Head of caudate nucleus (tissue), 42 donors: ENCODE measurements around the gene WNT9B.

Source experiments
- DNase-seq, 42 donors: peaks; one replicate each; pipeline versions ENCODE4 v3.0.0 to v3.0.0-alpha.2; 2020 to 2021; ENCODE audit warnings: mixed read lengths in 7 of 42
- intact Hi-C: fragments of 100-400 bp; cut with DNase I; formaldehyde crosslinking; loops from one replicate; pipeline ENCODE4 v1.15.0; 2022

Gene WNT9B

DNA sequence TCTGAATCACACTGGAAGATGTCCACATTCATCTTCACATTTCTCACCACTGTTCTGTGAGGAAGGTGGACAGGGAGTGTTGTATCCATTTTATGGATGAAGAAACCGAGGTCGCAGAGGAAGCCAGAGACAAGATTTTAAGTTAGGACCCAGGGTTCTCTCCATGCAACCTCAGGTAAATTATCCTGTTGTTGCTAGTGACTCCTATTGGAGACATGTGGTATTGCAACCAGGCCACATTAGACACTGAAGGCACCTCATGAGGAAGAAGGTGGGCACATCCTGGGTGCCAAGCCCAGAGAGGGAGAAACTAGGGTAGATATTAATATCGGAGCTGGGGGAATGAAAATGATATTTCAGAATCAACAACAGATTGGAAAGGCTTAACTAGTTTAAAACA lies 8.5 kb upstream of the WNT9B start:
- intact Hi-C loops, result loop anchor here (10.0 kb wide), 1 partner anchor 92 kb away; no protein-coding TSS in a partner anchor
- no peak for DNase-seq

GRCh38 chr17:46847204-46848191 lies 3.9 kb upstream of the WNT9B start:
- no peak for DNase-seq
- intact Hi-C loops, result loop anchor here (10.0 kb wide), 1 partner anchor 87 kb away; no protein-coding TSS in a partner anchor

- DNase-seq, result no peak
- intact Hi-C loops, result loop anchor here (10.0 kb wide), 1 partner anchor 86 kb away; no protein-coding TSS in a partner anchor
Measured at GRCh38 chr17:46848534-46848933, 2.8 kb upstream of the WNT9B start.

DNA sequence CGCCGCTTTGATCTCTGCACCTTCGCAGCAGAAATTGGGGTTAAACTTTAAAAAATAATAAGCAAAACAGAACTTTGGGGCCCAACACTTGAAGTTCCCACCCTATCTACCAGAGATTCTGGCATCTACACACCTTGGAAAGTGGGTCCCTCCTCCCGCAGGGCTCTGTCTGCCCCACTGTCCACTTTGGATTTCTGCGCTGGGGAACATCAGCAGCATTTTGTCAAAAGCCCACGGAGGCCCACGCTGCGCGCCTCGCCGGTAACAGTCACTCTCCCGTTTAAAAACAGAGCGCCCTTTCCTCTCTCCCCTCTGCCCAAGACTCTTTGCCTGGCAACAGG lies 725 bp upstream of the WNT9B start:
- DNase-seq, result no peak
- intact Hi-C loops, result no loop called here

DNA sequence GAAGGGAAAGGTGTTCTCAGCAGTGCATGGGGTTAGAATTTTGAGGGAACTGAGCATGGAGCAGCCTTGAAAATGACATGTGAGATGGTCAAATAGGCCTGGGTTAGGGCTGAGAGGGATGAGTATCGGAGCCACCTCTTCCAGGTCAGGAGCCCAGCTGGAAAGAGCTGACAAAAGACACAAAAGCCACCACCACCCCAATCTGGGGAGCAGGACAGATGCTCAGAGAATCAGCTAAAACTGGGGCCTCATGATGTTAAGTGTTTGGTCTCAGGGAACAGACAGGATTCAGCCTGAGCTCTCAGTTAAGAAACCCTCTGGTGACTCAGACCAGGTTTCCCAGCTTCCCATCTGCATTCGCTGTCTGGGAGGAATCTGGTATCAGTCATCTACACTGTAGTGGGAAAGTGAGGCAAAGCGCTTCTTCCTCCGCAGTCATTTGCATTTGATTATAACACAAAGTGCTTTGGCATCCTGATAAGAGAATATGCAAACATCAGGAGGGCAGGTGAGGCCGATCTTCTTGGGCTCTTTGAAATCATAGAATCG lies 2.6 kb downstream of the WNT9B start:
- intact Hi-C loops, result no loop called here
- peak in 21 of 42 donors; percentile 16 to 72 (median 39) for DNase-seq

DNA sequence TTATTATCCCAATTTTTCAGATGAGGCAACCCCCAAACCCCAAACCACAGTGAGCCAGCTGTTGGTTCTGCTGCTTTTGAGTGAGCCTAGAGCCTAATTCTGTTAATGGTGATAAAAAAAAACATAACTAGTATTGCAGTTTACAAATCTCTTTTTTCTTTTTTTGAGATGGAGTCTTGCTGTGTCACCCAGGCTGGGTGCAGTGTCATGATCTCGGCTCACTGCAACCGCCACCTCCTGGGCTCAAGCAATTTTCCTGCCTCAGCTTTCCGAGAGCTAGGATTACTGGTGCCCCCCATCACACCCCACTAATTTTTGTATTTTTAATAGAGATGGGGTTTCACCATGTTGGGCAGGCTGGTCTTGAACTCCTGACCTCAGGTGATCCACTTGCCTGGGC lies 3.1 kb downstream of the WNT9B start:
- DNase-seq, result no peak
- intact Hi-C loops, result no loop called here

GRCh38 chr17:46854948-46855347 lies 3.6 kb downstream of the WNT9B start:
- DNase-seq, result no peak
- intact Hi-C loops, result no loop called here

- DNase-seq, result no peak
- intact Hi-C loops, result no loop called here
Measured at GRCh38 chr17:46857600-46857999, 6.2 kb downstream of the WNT9B start.

- no peak for DNase-seq
- intact Hi-C loops, result no loop called here
Measured at GRCh38 chr17:46859996-46860395, 8.6 kb downstream of the WNT9B start.

DNA sequence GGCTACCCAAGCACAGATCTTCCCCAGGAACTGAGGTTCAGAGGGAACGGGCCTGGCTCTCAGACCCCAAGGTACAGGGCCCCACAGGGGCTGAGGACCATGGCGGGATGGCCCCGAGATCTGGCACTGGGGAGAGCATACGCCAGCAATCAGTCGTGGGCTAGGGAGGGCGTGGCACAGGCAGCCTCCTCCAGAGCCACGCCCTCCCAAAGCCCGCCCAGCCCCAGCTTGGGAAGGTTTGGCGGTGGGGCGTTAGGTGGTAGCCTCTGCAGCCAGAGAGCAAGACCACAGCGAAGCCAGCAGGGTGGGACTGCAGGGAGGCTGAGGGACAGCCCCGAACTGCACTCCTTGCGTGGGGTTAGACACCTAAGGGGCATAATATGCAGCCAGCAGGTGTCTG lies 11.6 kb downstream of the WNT9B start:
- intact Hi-C loops, result no loop called here
- DNase-seq, result no peak

- no peak for DNase-seq
- intact Hi-C loops, result no loop called here
Measured at GRCh38 chr17:46863383-46864121, 12.2 kb downstream of the WNT9B start.

DNA sequence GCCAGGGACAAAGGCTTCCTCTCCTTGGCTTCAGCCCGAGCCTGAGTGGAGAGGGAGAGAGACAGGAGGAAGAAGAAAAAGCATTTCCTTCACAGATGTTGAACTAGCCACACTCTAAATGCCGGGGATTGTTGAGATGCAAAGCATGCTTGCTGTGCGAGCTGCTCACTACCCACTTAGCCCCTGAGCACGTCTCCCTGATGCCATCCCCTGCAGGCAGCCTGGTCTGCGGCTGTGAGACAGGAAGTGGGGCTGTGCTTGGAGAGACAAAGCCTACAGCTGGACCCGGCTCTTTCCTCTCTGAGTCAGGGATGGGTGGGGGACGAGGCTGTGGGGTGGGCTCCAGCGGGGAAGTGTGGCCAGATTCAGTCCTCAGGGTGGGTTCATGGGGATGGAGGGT lies 13.7 kb downstream of the WNT9B start:
- DNase-seq, result no peak
- intact Hi-C loops, result no loop called here

DNA sequence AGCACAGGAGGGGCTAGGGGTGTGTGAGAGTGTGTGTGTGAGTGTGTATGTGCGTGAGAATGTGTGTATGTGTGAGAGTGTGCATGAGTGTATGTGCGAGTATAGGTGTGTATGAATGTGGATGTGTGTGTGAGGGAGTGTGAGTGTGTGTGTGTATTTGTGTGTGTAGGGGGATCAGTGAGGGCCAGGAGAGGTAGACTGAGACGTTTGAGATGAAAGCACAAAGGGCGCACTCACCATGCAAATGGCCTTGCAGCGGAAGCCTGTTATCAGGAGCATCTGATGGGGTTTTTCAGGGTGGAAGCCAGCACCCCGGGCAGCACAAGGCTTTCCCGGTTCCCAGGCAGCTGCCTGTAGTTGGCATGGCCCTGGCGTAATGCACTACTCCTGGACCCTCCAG lies 14.9 kb downstream of the WNT9B start:
- intact Hi-C loops, result no loop called here
- no peak for DNase-seq

GRCh38 chr17:46866747-46867146 lies 15.4 kb downstream of the WNT9B start:
- intact Hi-C loops, result no loop called here
- DNase-seq, result no peak

DNA sequence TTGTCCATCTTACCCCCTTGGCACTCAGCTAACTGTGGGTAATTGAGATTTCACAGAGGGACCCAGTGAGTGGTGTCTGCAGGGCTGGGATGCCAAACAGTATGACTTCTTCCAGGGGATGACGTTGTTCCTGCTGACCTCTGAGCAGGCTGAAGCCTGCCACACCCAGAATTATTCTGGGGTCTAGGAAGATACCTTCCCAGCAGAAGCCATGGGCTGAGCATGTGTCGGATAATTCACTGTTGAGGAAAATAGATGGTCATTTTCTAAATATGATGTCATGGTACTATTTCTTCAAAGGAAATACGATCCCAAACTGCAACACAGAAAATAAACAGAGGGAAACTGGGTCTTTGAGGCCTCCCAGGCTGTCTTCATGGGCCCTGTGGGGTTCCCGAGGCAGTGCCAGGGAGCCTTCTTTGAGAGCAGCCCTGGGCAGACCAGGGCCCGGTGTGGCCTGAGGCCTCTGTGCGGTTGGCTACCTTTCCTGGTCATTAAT lies 17.4 kb downstream of the WNT9B start:
- intact Hi-C loops, result no loop called here
- no peak for DNase-seq

GRCh38 chr17:46869296-46869695 lies 17.9 kb downstream of the WNT9B start:
- intact Hi-C loops, result no loop called here
- DNase-seq, result no peak

- intact Hi-C loops, result no loop called here
- no peak for DNase-seq
Measured at GRCh38 chr17:46869975-46870803, 18.8 kb downstream of the WNT9B start.

DNA sequence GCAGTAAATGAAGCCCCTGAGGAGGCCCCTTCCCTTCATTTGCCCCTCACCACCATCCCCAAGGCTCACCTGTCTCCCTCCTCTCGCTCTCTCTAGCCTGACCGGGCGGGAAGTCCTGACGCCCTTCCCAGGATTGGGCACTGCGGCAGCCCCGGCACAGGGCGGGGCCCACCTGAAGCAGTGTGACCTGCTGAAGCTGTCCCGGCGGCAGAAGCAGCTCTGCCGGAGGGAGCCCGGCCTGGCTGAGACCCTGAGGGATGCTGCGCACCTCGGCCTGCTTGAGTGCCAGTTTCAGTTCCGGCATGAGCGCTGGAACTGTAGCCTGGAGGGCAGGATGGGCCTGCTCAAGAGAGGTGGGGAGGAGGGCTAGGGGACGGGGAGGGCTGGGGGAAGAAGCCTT lies 21.0 kb downstream of the WNT9B start:
- intact Hi-C loops, result no loop called here
- no peak for DNase-seq
